Measurements from ENCODE around the gene WWOX. TPM values are rescaled to one million over a fixed set of nuclear protein-coding genes. Genes with fewer than 3 reads are reported as not detected.

The WWOX gene
- total and polyA plus RNA-seq, 4 donors: 5.4 to 61.5 (median 18.4) TPM

GRCh38 chr16:78363843-78364555 lies 264.5 kb downstream of the WWOX start:
- Histone ChIP-seq H3K9ac (ENCODE audit: insufficient read depth in 1 of 2, low read length in 2 of 2) (no peak overlapping the region), H3K36me3 (ENCODE audit: control insufficient read depth in 4 of 4, insufficient read depth in 4 of 4, low read length in 4 of 4) (no peaks in the 10 kb centered on the region), H3K4me1 (ENCODE audit: control insufficient read depth in 5 of 5, insufficient read depth in 5 of 5, low read length in 5 of 5) (peaks cover 0 to 29% (median 8%) of the 10 kb centered on the region in 5 donors), H3K9me3 (ENCODE audit: control insufficient read depth in 4 of 4, insufficient read depth in 3 of 4, low read length in 3 of 4) (no peaks in the 10 kb centered on the region), H3K27ac (ENCODE audit: low read depth in 1 of 2, low read length in 1 of 2) (no peak overlapping the region), H3K4me3 (no peak overlapping the region), H3K27me3 (ENCODE audit: control insufficient read depth in 3 of 3, insufficient read depth in 3 of 3, low read length in 2 of 3) (no peaks in the 10 kb centered on the region)
- TF ChIP-seq CTCF (IDR thresholded peaks at IDR 0.05; ENCODE audit: control extremely low read depth, extremely low read depth): no peak
- ATAC-seq (ENCODE audit: insufficient read depth, low FRiP score) (no peak), DNase-seq (no peak)
- 85 to 86% methylated on average over 12 of the region's 12 CpGs for WGBS, 2 donors

GRCh38 chr16:78364556-78364880 lies 265.1 kb downstream of the WWOX start:
- peak in 2 of 3 donors; percentile 23 to 44 for DNase-seq

GRCh38 chr16:78365366-78365765 lies 265.9 kb downstream of the WWOX start:
- no peaks in the 10 kb centered on the region for H3K27me3 ChIP-seq (ENCODE audit: control insufficient read depth in 3 of 3, insufficient read depth in 3 of 3, low read length in 2 of 3)
- 62 to 77% methylated on average over 2 of the region's 2 CpGs for WGBS, 2 donors
- ATAC-seq (ENCODE audit: insufficient read depth, low FRiP score): no peak
- H3K27ac ChIP-seq (ENCODE audit: low read depth in 1 of 2, low read length in 1 of 2): no peak overlapping the region
- H3K4me1 ChIP-seq (ENCODE audit: control insufficient read depth in 5 of 5, insufficient read depth in 5 of 5, low read length in 5 of 5): peaks cover 0 to 29% (median 8%) of the 10 kb centered on the region in 5 donors
- TF ChIP-seq CTCF (IDR thresholded peaks at IDR 0.05; ENCODE audit: control extremely low read depth, extremely low read depth): no peak
- H3K36me3 ChIP-seq (ENCODE audit: control insufficient read depth in 4 of 4, insufficient read depth in 4 of 4, low read length in 4 of 4): no peaks in the 10 kb centered on the region
- no peak for DNase-seq
- H3K4me3 ChIP-seq: no peak overlapping the region
- H3K9me3 ChIP-seq (ENCODE audit: control insufficient read depth in 4 of 4, insufficient read depth in 3 of 4, low read length in 3 of 4): no peaks in the 10 kb centered on the region
- no peak overlapping the region for H3K9ac ChIP-seq (ENCODE audit: insufficient read depth in 1 of 2, low read length in 2 of 2)

More at GRCh38 chr16:78364556-78364880, 265.1 kb downstream of the WWOX start:
- H3K4me1 ChIP-seq (ENCODE audit: control insufficient read depth in 5 of 5, insufficient read depth in 5 of 5, low read length in 5 of 5): peaks cover 0 to 29% (median 8%) of the 10 kb centered on the region in 5 donors
- no peaks in the 10 kb centered on the region for H3K9me3 ChIP-seq (ENCODE audit: control insufficient read depth in 4 of 4, insufficient read depth in 3 of 4, low read length in 3 of 4)
- ATAC-seq (ENCODE audit: insufficient read depth, low FRiP score): no peak
- no peak overlapping the region for H3K9ac ChIP-seq (ENCODE audit: insufficient read depth in 1 of 2, low read length in 2 of 2)
- WGBS, 2 donors: 39 to 48% methylated on average over 3 of the region's 3 CpGs
- H3K27ac ChIP-seq (ENCODE audit: low read depth in 1 of 2, low read length in 1 of 2): no peak overlapping the region
- no peaks in the 10 kb centered on the region for H3K36me3 ChIP-seq (ENCODE audit: control insufficient read depth in 4 of 4, insufficient read depth in 4 of 4, low read length in 4 of 4)
- no peak for TF ChIP-seq CTCF (IDR thresholded peaks at IDR 0.05; ENCODE audit: control extremely low read depth, extremely low read depth)
- no peak overlapping the region for H3K4me3 ChIP-seq
- no peaks in the 10 kb centered on the region for H3K27me3 ChIP-seq (ENCODE audit: control insufficient read depth in 3 of 3, insufficient read depth in 3 of 3, low read length in 2 of 3)
